Measurements from ENCODE around the gene IQCM. TPM values are rescaled to one million over a fixed set of nuclear protein-coding genes. Genes with fewer than 3 reads are reported as not detected.

Gene IQCM
- total and polyA plus RNA-seq, 2 donors (not counting 3 experiments of a cell fraction or from before 2014, with no cell fraction given) = not detected

- H3K79me2 ChIP-seq (ENCODE audit: control insufficient read depth, insufficient read depth, low read length) = no peaks in the 10 kb centered on the region
- no peak for FAIRE-seq
- no peaks in the 10 kb centered on the region for H3K9me1 ChIP-seq (replicated peaks; ENCODE audit: control insufficient read depth, extremely low read depth, insufficient read depth, low read length)
- no peak for TF ChIP-seq JUN (IDR thresholded peaks at IDR 0.05; ENCODE audit: borderline replicate concordance, insufficient read depth, insufficient read length, low read depth)
- TF ChIP-seq POLR2A (IDR thresholded peaks at IDR 0.05; ENCODE audit: low read depth, low read length) = no peak
- no peak for TF ChIP-seq MYC (IDR thresholded peaks at IDR 0.05; ENCODE audit: low read depth, low read length)
- no peak for TF ChIP-seq CTCF (IDR thresholded peaks at IDR 0.05; ENCODE audit: extremely low read depth in 1 of 2, insufficient read depth in 1 of 2, low read depth in 1 of 2, low read length in 2 of 2)
- TF ChIP-seq FOS (IDR thresholded peaks at IDR 0.05; ENCODE audit: borderline replicate concordance, insufficient read depth, low read length) = no peak
- TF ChIP-seq MAX (IDR thresholded peaks at IDR 0.05; ENCODE audit: insufficient read depth, insufficient read length) = no peak
- TF ChIP-seq EZH2 (IDR thresholded peaks at IDR 0.05; ENCODE audit: borderline replicate concordance, low read depth, low read length, severe bottlenecking) = no peak
- TF ChIP-seq GATA2 (IDR thresholded peaks at IDR 0.05; ENCODE audit: insufficient read depth, insufficient read length, low read depth, low read length) = no peak
- TF ChIP-seq POLR2AphosphoS5 (IDR thresholded peaks at IDR 0.05; ENCODE audit: insufficient read depth, low read depth, low read length) = no peak
- no peaks in the 10 kb centered on the region for H3K27me3 ChIP-seq (ENCODE audit: control insufficient read depth in 2 of 2, insufficient read depth in 2 of 2, low read length in 2 of 2)
- CTCF ChIA-PET = no interaction called here
- peaks cover 7% of the 10 kb centered on the region for H3K9me3 ChIP-seq (replicated peaks; ENCODE audit: control insufficient read depth, insufficient read depth, low read length)
- no peaks in the 10 kb centered on the region for H3K4me1 ChIP-seq (ENCODE audit: control insufficient read depth, extremely low read depth, insufficient read depth, low read length)
- no peaks in the 10 kb centered on the region for H3K36me3 ChIP-seq (ENCODE audit: control insufficient read depth in 2 of 2, extremely low read depth in 1 of 2, insufficient read depth in 2 of 2, low read length in 2 of 2)
- H4K20me1 ChIP-seq (replicated peaks; ENCODE audit: control insufficient read depth, extremely low read depth, insufficient read depth, low read length) = no peaks in the 10 kb centered on the region
- dilution Hi-C loops (cut with MboI; ENCODE audit: extremely low pct_ligation_motif_present, low sequenced_read_pairs) = no loop called here
- H3K27ac ChIP-seq (ENCODE audit: insufficient read depth, low read depth, low read length) = no peak overlapping the region
- no TSS peak for BruUV-seq (replicated peaks)
- no peak for DNase-seq (ENCODE audit: low read depth, low spot score)
- H3K9ac ChIP-seq (replicated peaks; ENCODE audit: extremely low read depth, insufficient read depth, low read length) = no peak overlapping the region
- no peak overlapping the region for H2AFZ ChIP-seq (ENCODE audit: low read depth, low read length)
- no peak overlapping the region for H3K4me3 ChIP-seq (replicated peaks in 1 of 3; ENCODE audit: insufficient read depth in 1 of 3, low read depth in 1 of 3, low read length in 3 of 3)
- intact Hi-C loops (cut with micrococcal nuclease) = no loop called here
- H3K4me2 ChIP-seq (ENCODE audit: insufficient read depth, low read length) = no peak overlapping the region
- POLR2A ChIA-PET = no interaction called here
These were observed 315.9 kb downstream of the IQCM start for GRCh38 chr4:149499726-149500125.
